ENCODE measurements around the gene DAB2. TPM values are rescaled to one million over a fixed set of nuclear protein-coding genes. Genes with fewer than 3 reads are reported as not detected.

The DAB2 gene
- total RNA-seq, 4 donors from 2014 or later, result 39.6 to 71.3 (median 62.1) TPM

GRCh38 chr5:39353717-39354399, 70.9 kb downstream of the DAB2 start:
- TF ChIP-seq POLR2A (IDR thresholded peaks at IDR 0.05) (no peak), CTCF (IDR thresholded peaks at IDR 0.05) (no peak)
- H3K4me3 ChIP-seq, result no peak overlapping the region
- no peaks in the 10 kb centered on the region for H3K9me3 ChIP-seq

GRCh38 chr5:39352951-39353350, 71.8 kb downstream of the DAB2 start:
- Histone ChIP-seq H3K9me3 (no peaks in the 10 kb centered on the region), H3K36me3 (no peaks in the 10 kb centered on the region), H3K4me3 (no peak overlapping the region), H3K27me3 (no peaks in the 10 kb centered on the region), H3K27ac (no peak overlapping the region), H3K4me1 (no peaks in the 10 kb centered on the region)
- TF ChIP-seq CTCF (IDR thresholded peaks at IDR 0.05) (no peak), POLR2A (IDR thresholded peaks at IDR 0.05) (no peak)
- DNase-seq, result no peak

More at GRCh38 chr5:39353717-39354399, 70.9 kb downstream of the DAB2 start:
- H3K27me3 ChIP-seq, result no peaks in the 10 kb centered on the region
- H3K36me3 ChIP-seq, result no peaks in the 10 kb centered on the region
- no peak overlapping the region for H3K27ac ChIP-seq
- no peaks in the 10 kb centered on the region for H3K4me1 ChIP-seq
- DNase-seq, result no peak

DNA sequence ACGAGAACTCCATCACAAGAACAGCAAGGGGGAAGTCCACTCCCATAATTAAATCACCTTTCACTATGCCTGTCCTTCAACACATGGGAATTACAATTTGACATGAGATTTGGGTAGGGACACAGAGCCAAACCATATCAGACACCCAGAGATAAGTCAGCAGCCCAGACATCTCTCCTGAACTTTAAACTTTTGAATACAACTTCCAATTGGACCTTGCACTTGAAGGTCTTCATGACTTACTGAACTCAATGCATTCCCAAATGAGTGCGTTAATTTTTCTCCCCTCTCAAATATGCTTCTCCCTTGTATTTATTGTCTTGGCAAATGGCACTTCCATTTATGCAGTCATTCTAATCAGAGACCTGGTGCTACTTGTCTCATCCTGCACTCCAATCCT, 72.6 kb downstream of the DAB2 start:
- H3K27me3 ChIP-seq, result no peaks in the 10 kb centered on the region
- no peaks in the 10 kb centered on the region for H3K4me1 ChIP-seq
- H3K4me3 ChIP-seq, result no peak overlapping the region
- no peak for DNase-seq
- TF ChIP-seq CTCF (IDR thresholded peaks at IDR 0.05) (no peak), POLR2A (IDR thresholded peaks at IDR 0.05) (no peak)
- H3K9me3 ChIP-seq, result no peaks in the 10 kb centered on the region
- H3K36me3 ChIP-seq, result no peaks in the 10 kb centered on the region
- no peak overlapping the region for H3K27ac ChIP-seq

- no peaks in the 10 kb centered on the region for H3K9me3 ChIP-seq
- no peak overlapping the region for H3K4me3 ChIP-seq
- no peaks in the 10 kb centered on the region for H3K27me3 ChIP-seq
- no peaks in the 10 kb centered on the region for H3K36me3 ChIP-seq
- no peak for DNase-seq
- TF ChIP-seq POLR2A (IDR thresholded peaks at IDR 0.05) (no peak), CTCF (IDR thresholded peaks at IDR 0.05) (no peak)
- H3K4me1 ChIP-seq, result no peaks in the 10 kb centered on the region
- H3K27ac ChIP-seq, result no peak overlapping the region
These were observed 75.3 kb downstream of the DAB2 start for GRCh38 chr5:39349484-39349883.

GRCh38 chr5:39342460-39342859, 82.3 kb downstream of the DAB2 start:
- no peak for DNase-seq
- no peak overlapping the region for H3K4me3 ChIP-seq
- no peaks in the 10 kb centered on the region for H3K27me3 ChIP-seq
- H3K4me1 ChIP-seq, result no peaks in the 10 kb centered on the region
- no peak overlapping the region for H3K27ac ChIP-seq
- H3K9me3 ChIP-seq, result no peaks in the 10 kb centered on the region
- H3K36me3 ChIP-seq, result no peaks in the 10 kb centered on the region
- TF ChIP-seq CTCF (IDR thresholded peaks at IDR 0.05), result no peak
- TF ChIP-seq POLR2A (IDR thresholded peaks at IDR 0.05), result no peak

- no peaks in the 10 kb centered on the region for H3K4me1 ChIP-seq
- H3K4me3 ChIP-seq, result no peak overlapping the region
- TF ChIP-seq CTCF (IDR thresholded peaks at IDR 0.05), result no peak
- TF ChIP-seq POLR2A (IDR thresholded peaks at IDR 0.05), result no peak
- H3K27me3 ChIP-seq, result no peaks in the 10 kb centered on the region
- H3K9me3 ChIP-seq, result no peaks in the 10 kb centered on the region
- H3K27ac ChIP-seq, result no peak overlapping the region
- no peaks in the 10 kb centered on the region for H3K36me3 ChIP-seq
- DNase-seq, result no peak
These were observed 82.9 kb downstream of the DAB2 start for GRCh38 chr5:39341896-39342295.

Data from Peyer's patch (tissue), 4 donors.